HG03139 (cell line): ENCODE measurements around the gene KMT2E.

ENCODE experiments used
- ATAC-seq: cut with Tn5 transposase; IDR thresholded peaks from one replicate; pipeline ENCODE4 v1.9.1; 2021; ENCODE audit not compliant: unreplicated experiment

KMT2E gene

DNA sequence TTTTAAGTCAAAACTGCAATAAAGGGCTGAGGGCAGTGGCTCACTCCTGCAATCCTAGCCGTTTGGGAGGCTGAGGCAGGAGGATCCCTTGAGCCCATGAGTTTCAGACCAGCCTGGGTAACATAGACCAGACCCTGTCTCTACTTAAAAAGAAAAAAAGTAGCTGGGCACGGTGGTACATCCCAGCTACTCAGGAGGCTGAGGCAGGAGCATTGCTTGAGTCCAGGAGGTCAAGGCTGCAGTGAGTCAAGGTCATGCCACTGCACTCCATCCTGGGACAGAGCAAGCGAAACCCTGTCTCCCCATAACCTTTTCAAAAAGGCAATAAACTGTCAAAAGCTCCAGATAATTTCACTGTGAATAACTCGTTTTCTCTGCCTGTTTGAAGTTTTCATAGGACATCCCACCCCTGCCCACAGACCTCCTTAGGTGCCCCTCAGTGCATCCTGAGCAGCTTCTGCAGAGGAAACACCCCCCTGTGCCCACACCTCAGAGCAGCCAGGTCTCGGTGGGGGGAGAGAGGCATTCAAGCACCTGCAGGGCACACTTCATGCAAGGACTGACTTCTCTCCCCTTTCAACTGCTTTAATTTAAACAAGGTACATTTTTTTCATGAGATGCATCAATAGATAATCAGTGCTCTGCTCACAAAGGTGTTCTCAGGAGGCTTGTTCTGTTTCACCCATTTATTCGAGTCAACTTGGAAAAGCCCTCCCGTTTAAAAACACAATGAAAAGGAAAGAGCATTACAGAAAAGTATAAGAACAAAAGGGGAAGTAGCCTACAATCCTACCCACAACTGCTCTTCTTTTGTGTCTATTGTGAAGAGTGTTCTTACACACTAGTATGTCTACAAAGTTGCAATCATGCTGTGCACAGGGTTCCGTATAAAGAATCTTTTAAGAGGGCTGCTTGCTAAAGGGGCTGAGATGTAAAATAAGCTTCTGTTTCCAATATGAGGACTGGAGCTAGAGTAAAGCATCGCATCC lies 104.9 kb downstream of the KMT2E start:
- ATAC-seq, result no peak

DNA sequence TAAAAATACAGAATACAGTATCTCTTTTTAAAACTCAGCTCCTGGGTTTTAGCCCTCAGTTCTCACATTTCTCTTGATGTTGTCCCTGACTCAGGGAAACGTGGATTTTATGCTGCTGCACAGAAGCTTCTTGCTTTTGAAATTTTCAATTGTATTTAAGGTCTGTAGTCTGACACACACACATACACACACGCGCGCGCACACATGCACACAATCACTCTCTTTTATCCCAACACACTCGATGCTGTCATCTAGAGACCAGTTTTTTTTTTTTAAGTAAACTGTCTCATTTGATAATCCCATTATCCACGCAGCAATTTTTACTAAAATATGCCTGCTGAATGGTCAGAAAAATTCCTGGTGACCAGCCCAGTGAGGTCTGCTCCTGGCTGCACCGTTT lies 108.6 kb downstream of the KMT2E start:
- no peak for ATAC-seq

DNA sequence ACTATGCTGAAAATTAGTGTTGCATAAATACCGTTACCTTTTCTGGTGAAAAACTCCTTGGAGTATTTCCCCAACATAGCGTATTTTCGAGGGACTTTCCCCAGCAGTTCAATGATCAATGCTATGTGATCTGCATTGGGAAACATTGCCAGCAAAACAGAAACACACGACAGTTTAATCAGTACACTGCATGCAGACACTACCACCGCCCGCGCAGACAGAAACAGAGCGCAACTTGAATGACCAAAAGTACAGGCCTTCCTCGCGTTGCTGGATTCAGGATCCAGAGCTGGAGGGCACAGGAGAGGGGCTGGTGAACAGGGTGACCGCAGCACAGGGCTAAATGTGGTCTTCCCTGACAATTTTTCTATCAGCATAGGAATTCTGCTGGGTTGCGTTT lies 111.7 kb downstream of the KMT2E start:
- no peak for ATAC-seq

DNA sequence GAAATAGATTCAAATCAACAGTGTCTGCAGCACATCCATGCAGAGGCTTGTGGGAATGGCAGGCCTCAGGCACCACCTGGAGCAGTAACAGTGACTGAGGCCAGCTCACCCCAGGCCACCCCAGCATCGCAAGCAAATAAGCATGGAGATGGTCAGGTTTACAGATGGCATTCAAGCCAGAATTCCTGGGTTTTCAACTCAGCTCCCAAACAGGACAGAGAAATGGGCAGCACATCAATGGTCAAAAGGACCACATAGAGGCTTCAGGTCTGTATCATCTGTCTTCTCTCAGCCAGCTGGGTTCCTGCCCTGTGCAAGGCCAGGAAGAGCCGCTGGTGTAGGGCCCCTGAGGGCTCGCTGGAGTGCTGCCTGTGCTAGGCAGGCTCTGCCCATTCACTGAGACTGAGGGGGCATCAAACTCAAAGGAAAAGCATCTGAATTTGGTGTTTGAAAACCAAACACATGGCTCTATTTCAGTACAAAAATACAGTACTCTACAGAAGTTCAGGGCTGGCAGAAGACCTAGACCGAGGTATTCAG lies 112.5 kb downstream of the KMT2E start:
- ATAC-seq, result no peak

DNA sequence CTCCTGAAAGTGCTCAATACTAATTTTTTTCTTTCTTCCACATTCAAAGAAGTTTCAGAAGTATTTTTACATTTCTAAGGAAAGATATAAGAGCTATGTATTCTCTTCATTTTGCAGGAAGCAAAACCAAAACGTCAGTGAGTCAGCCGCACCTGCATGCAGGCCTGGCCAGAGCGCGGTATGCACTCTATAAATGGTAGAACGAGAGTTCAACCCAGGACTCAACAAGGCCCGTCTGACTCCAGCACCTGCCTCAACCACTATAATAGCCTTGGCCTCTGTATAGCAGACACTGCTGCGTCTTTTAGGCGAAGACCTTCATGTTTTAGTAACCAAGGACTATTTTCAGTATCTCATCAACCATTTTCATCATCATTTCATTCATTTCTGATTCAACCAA lies 113.2 kb downstream of the KMT2E start:
- no peak for ATAC-seq

DNA sequence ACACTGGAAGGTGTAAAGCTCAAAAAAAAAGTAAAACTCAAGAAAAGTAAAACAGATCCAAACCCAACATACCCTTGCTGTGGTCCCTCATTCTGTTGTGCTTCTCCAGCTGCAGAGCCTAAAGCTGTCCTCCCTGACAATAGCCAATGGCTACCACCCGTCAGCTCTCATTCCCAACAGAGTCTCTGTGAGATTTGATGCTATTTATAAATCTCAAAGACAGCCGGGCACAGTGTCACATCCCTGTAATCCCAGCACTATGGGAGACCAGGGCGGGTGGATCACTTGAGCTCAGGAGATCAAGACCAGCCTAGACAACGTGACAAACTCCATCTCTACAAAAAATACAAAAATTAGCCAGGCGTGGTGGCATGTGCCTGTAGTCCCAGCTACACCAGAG lies 116.0 kb downstream of the KMT2E start:
- no peak for ATAC-seq

DNA sequence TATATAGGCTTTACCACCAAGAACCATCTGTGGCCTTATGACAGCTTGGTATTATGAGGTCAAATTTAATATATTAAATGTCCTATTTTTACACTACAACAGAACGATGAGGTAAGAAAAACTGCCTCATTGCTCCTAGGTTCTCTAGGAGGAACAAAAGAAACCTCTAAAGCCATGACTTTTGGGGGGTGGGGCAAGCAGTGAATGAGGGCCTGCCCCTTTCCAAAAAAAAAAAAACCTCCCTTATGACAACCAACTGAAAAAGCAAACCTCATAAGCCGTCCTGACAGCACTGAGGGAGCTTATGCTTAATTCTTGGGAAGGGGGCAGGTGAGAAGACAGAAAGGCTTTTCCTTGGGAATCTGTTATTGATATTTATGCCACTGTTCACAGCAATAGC lies 116.6 kb downstream of the KMT2E start:
- ATAC-seq, result no peak

DNA sequence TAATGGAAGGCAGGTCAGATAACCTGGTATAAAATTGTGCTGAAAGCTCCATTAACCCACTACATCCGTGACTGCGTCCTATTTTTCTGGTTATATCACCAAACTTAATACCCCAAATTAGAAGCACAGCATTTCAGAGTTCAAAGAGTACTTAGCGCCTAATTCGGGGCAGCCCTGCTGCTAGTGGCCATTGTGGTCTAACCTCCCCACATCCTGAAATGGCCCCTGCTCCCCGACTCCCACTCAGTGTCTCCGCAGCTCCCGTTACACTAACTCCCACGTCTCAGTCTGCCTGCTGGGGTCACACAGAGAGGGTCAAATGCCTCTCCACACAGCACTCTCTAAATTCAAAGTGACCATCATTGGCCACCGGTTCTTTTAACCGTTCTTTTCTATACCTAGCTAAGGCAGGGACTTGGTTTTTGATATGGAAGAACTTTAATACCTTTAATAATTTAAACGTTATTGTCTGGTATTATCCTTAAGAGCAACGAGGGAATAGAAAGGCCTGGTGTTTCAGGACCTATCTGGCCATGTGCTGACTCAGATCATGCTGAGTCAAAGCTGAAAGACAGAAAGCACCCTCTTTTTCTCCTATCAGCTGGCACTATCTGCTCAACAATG lies 117.1 kb downstream of the KMT2E start:
- ATAC-seq, result no peak

DNA sequence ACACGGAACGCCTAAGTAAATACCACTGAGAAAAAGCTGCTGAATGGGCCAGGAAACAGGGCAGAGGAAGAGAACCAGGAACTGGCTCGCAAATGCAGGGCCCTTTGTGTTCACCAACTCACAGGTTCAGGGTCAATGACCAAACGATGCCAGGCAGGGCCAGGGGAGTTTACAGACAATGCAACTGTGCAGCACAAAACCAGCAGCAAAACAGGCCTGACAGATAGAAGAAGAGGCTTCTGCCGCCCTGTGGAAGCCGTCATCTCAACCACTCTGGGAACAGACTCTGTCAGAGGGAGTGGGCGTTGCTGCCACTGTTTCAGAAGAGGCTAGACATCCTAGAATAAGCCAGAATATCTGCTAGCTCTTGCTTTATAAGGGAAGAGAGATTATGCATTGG lies 117.9 kb downstream of the KMT2E start:
- ATAC-seq, result no peak

DNA sequence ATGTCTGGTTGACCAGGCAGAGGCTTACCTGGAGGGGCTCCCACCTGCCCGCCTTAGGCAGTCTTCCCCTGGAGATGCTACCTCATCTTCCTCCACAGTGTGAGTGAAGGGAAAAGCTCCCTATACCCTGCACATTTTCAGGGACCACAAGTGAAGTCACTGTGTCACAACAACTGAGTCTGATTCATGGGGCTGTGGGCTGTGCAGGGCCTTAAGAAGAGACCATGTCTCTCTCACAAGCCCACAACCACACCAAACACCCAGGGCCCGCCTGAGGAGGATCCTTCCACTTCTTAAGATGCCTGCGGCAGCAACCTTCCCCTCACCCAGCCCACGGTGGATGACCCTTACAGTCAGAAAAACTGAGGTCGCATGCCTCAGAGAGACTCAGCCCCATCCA lies 118.3 kb downstream of the KMT2E start:
- ATAC-seq, result no peak

DNA sequence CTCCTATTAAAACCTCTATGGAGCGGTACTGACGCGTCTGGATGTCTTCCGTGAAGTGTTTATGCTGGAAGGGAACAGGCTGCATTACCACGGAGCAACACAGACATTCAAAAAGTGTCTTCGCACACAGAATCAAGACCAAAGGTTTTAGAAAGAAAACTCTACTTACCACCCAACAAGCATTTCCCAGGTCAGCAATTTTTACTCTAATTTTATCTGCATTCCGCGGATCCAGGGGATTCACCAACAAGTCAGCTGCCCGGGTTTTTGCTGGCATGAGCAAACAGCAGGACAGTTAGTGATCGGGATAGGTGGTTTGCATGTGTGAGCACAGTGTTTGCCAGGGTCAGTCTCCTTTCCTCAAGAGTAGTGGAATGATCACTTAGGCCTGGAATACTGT lies 118.8 kb downstream of the KMT2E start:
- ATAC-seq, result no peak

DNA sequence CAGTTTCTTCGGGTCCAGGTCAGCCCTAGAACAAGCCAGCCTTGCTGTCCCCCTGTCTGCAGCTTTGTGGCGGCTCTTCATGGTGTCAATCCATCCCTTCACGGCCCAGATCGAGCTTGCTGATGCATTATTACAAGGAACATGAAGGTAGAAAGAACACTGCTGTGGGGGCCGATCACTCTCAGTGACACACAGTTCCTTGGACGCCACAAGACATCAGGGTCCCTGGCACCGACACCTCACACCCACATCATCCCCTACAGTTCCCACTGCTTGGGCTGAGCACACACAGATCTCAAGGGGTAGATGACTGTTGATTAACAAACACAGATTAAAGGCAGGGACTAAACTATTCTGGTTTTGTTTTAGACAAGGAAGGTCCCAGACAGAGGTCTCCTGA lies 119.4 kb downstream of the KMT2E start:
- ATAC-seq, result no peak

DNA sequence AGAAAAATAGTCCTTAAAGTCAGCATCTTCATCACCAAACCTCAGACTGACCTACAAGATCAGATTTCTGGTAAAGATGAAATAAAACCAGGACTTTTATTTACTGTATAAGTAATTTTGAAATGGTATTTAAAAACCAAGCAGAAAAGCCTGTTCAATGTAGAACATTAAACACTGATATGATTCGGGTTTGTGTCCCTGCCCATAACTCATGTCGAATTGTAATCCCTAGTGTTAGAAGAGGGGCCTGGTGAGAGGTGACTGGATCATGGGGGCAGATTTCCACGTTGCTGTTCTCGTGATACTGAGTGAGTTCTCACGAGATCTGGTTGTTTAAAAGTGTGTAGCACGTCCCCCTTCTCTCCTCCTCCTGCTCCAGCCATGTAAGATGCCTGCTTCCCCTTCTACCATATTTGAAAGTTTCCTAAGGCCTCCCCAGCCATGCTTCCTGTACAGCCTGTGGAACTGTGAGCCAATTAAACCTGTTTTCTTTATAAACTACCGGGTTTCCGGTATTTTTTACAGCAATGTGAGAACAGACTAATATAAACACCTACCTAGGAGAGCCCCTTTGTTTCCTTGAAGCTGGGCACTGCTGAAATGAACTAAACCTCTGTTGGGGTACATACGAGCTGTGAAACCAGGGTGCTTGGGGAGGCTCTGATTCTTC lies 120.1 kb downstream of the KMT2E start:
- ATAC-seq, result no peak

DNA sequence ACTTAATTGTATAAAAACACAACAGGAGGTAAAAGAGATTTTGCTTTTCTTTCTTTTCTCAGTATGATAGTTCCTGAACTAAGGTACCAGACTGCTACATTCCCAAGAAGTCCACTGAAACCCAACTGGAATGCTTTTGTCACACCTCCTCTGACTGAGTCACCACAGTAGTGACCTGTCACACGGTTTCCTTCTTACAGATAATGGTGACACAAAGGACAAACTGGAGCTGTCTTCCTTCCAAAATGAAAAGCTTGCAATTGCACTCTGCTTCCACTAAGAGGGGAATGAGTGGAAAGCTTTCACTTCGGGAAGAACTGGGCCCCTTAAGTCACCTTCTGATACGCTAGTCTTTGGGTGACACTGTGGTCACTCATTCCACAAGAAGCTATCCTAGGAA lies 122.2 kb downstream of the KMT2E start:
- ATAC-seq, result no peak

DNA sequence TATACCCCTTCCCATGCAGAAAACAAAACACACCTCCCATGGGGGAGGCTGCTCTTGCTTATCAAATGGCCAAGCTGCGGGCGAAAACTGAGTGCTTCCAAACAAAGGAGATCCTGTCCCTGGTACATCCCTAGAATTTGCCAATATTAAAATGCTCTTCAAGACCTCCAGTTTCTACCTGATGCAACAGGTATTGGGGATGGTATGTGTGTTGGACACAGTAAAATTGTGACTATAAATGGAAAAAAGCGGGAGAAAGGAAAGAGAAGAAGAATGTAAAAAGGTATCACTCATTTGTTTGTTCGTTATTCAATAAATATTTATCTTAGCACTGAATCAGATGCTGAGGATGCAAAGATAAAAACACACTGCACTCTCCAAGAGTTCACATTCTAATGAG lies 123.9 kb downstream of the KMT2E start:
- ATAC-seq, result no peak

DNA sequence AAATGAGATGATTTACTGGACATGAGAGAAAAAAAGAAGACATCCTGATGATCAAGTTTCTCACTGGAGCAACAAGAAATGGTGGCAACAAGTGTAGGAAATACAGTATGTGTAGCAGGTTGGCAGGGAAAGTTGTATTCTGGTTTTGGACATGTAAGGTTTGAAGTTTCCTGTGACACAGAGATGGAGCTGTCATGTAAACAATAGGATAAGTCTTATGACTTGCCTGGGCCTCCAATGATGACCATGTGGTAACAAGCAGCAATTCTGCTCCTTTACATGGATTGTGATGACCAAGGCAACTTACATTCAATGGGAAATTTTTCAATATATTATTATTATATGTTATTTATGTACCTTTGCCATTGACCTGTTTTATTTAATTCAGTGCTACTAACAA lies 125.4 kb downstream of the KMT2E start:
- no peak for ATAC-seq

DNA sequence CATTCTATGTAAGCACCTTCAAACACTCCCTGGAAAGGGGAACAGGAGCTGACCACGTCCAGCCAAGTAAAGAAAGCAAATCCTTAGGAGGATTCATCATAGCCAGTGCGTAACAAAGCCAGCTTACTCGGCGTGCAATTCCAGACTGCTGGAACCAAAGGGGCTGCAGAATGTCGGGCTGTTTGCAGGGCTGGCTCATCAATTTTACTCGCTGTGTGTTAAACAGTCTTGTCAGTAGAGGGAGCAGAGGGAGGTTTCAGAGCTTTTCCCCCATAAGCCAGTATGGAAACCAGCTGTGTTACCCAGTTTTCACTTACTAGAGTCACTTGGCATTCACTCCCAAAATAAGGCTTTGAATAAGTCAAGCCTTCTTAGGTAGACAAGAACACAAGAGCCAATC lies 127.1 kb downstream of the KMT2E start:
- ATAC-seq, result no peak

DNA sequence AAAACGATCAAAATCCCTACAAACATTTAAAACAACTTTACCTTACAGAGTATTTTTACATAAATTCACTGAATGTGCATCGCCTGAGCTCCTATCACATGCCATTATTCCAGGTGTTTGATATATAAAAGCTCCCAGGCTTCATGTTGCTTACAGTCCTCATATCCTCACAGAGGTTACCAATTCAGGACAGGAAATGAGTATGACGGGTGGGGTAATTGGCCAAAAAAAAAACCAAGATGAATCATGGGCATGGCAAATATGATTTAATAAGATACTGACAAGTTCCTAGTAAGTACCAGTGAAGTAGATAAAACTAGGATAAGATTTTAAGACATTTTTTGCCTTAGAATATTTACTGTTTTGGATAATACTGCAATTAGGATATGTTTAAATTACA lies 135.8 kb downstream of the KMT2E start:
- ATAC-seq, result no peak

DNA sequence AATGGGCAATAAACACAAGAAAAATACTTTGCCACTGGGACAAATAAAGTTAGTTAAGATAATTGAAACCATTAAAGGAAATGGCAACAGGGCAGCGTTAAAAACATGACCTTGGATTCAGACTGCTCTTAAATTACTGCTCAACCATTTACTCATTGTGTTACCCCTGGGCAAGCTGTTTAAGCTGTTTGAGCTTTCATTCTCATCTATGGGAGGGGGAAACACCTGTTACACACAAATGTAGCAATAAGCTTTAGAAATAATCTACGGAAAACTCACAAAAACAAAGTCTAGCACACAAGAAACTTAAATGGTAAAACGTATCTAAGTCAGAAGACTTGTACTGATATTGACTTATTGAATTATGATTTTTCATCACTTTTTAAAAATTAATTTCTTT lies 137.1 kb downstream of the KMT2E start:
- no peak for ATAC-seq

DNA sequence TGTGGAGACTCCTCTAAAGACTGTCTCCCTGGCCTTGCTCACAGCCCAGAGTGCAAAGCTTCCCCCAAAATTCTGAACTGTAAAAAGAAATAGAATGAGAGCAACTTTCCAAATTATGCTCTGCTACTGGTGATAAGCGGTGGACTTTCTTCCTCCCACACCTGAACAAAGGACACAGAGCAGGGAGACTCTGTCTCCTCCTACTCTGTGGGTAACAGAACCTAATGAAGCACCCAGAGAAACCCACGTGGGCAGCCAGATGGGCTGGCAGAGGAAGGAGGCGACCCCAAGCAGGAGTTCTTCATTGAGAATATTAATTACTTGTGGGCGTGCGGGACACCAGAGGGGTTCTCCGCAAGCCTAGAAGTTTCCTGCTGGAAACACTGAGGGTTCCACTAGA lies 139.5 kb downstream of the KMT2E start:
- ATAC-seq, result no peak

DNA sequence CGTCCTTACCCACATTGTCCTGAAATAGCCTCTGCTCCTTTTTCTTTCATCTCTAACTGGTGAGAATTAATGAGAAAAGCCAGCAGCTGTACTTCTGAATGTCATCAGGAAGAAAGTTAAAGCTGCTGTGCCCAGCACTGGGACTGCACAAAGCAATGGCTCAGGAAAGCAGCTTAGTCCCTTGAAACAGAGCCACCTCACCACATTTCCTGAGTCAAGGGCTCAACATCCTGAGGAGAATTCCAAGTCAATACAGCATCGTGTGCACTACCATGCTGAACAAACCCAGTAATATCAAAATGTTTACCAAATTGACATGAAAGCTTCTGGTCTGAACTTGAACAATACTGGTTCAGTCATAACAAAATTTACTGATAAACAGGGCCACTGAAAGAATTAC lies 140.1 kb downstream of the KMT2E start:
- no peak for ATAC-seq

DNA sequence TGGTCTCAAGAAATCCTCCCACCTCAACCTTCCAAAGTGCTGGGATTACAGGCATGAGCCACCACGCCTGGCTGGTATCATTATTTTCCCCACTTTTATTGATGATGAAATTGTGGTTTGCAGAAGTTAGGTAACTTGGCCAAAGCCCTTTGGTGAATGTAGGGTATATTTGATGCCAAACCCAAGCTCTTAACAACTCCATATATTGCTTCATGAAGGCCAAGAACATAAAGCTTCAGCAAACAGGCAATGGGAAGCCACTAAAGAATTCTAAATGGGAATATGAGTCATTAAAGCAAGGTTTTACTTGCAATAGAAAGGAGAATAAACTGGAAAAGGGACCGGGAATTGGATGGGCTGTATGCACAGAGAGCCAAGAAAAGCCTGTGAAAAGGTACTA lies 142.7 kb downstream of the KMT2E start:
- no peak for ATAC-seq
